ENCODE data around the gene GPR42.

The GPR42 gene

DNA sequence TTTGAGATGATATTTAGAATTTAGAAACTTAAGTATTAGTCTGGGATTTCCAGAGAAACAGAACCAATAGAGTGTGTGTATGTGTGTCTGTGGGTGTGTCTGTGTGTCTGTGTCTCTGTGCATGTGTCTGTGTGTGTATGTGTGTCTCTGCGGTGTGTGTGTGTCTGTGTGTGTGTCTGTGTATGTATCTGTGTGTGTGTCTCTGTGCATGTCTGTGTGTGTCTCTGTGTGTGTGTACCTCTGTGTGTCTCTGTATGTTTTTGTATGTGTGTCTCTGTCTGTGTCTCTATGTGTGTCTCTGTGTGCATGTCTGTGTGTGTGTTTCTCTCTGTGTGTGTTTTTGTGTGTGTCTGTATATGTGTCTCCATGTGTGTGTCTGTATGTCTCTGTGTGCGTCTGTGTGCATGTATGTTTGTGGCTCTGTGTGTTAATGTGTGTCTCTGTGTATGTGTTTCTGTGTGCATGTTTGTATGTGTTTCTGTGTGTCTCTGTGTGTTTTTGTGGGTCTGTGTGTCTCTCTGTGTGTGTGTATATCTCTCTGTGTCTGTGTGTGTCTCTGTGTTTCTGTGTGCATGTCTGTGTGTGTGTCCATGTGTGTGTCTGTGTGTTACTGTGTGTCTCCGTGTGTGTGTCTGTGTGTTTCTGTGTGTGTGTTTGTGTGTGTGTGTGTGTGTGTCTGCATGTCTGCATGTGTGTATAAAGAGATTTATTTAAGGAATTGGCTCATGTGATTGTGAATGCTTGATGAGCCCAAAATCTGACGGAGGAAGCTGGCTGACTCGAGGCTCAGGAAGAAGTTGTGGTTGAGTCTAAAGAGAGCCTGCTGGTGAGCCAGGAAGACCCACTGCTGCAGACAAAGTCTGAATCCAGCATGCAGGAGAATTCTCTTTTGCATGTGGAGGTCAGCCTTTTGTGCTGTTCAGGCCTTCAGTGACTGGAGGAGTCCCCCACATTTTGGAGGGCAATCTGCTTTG, 22.2 kb downstream of the GPR42 start (continued):
- TF ChIP-seq, protein P1, sequence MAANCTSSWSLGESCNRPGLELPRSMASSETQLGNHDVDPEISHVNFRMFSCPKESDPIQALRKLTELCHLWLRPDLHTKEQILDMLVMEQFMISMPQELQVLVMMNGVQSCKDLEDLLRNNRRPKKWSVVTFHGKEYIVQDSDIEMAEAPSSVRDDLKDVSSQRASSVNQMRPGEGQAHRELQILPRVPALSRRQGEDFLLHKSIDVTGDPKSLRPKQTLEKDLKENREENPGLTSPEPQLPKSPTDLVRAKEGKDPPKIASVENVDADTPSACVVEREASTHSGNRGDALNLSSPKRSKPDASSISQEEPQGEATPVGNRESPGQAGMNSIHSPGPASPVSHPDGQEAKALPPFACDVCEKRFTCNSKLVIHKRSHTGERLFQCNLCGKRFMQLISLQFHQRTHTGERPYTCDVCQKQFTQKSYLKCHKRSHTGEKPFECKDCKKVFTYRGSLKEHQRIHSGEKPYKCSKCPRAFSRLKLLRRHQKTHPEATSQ (tag by site-specific recombination; IDR thresholded peaks at IDR 0.05): no peak
- TF ChIP-seq ZFHX2 (tag by site-specific recombination; conservative IDR thresholded peaks at IDR 0.05) (no peak), ZNF48 (tag by site-specific recombination; IDR thresholded peaks at IDR 0.05) (peak; percentile 66; the same call in 1 of the 2 replicates), ZNF169 (tag by site-specific recombination; IDR thresholded peaks at IDR 0.05) (no peak), ZNF785 (tag by site-specific recombination; IDR thresholded peaks at IDR 0.05) (peak; percentile 77; the same call in 1 of the 2 replicates), ZNF654 (tag by site-specific recombination; IDR thresholded peaks at IDR 0.05; ENCODE audit: low read depth) (no peak), ZNF174 (tag by site-specific recombination; IDR thresholded peaks at IDR 0.05) (no peak), MEIS1 (CRISPR knock-in tag; IDR thresholded peaks at IDR 0.05; ENCODE audit: borderline replicate concordance) (no peak), ZNF473 (tag by site-specific recombination; IDR thresholded peaks at IDR 0.05) (peak; percentile 87), PRDM2 (tag by site-specific recombination; IDR thresholded peaks at IDR 0.05; ENCODE audit: borderline replicate concordance) (no peak), IKZF3 (tag by site-specific recombination; IDR thresholded peaks at IDR 0.05) (no peak), ZNF530 (tag by site-specific recombination; IDR thresholded peaks at IDR 0.05; ENCODE audit: low read depth) (no peak), ZBTB44 (tag by site-specific recombination; IDR thresholded peaks at IDR 0.05) (no peak), GLI4 (tag by site-specific recombination; IDR thresholded peaks at IDR 0.05) (no peak), ZNF600 (tag by site-specific recombination; IDR thresholded peaks at IDR 0.05) (no peak), ZNF677 (tag by site-specific recombination; IDR thresholded peaks at IDR 0.05) (no peak), ZNF266 (tag by site-specific recombination; IDR thresholded peaks at IDR 0.05; ENCODE audit: low read depth) (peak; percentile 35; the same call in 1 of the 2 replicates), ZNF16 (tag by site-specific recombination; IDR thresholded peaks at IDR 0.05; ENCODE audit: low read depth) (no peak), GFI1B (tag by site-specific recombination; IDR thresholded peaks at IDR 0.05) (no peak), MZF1 (tag by site-specific recombination; IDR thresholded peaks at IDR 0.05; ENCODE audit: borderline replicate concordance) (no peak), ZNF274 (IDR thresholded peaks at IDR 0.05; ENCODE audit: low read length) (no peak), ZNF274 (tag by site-specific recombination; IDR thresholded peaks at IDR 0.05; ENCODE audit: borderline replicate concordance) (peak; percentile 72; the same call in 1 of the 2 replicates)
- TF ChIP-seq, protein P2, sequence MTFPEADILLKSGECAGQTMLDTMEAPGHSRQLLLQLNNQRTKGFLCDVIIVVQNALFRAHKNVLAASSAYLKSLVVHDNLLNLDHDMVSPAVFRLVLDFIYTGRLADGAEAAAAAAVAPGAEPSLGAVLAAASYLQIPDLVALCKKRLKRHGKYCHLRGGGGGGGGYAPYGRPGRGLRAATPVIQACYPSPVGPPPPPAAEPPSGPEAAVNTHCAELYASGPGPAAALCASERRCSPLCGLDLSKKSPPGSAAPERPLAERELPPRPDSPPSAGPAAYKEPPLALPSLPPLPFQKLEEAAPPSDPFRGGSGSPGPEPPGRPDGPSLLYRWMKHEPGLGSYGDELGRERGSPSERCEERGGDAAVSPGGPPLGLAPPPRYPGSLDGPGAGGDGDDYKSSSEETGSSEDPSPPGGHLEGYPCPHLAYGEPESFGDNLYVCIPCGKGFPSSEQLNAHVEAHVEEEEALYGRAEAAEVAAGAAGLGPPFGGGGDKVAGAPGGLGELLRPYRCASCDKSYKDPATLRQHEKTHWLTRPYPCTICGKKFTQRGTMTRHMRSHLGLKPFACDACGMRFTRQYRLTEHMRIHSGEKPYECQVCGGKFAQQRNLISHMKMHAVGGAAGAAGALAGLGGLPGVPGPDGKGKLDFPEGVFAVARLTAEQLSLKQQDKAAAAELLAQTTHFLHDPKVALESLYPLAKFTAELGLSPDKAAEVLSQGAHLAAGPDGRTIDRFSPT (tag by site-specific recombination; IDR thresholded peaks at IDR 0.05): no peak
- TF ChIP-seq, protein P3, sequence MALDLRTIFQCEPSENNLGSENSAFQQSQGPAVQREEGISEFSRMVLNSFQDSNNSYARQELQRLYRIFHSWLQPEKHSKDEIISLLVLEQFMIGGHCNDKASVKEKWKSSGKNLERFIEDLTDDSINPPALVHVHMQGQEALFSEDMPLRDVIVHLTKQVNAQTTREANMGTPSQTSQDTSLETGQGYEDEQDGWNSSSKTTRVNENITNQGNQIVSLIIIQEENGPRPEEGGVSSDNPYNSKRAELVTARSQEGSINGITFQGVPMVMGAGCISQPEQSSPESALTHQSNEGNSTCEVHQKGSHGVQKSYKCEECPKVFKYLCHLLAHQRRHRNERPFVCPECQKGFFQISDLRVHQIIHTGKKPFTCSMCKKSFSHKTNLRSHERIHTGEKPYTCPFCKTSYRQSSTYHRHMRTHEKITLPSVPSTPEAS (tag by site-specific recombination; IDR thresholded peaks at IDR 0.05): peak; percentile 80
- TF ChIP-seq, protein P4, sequence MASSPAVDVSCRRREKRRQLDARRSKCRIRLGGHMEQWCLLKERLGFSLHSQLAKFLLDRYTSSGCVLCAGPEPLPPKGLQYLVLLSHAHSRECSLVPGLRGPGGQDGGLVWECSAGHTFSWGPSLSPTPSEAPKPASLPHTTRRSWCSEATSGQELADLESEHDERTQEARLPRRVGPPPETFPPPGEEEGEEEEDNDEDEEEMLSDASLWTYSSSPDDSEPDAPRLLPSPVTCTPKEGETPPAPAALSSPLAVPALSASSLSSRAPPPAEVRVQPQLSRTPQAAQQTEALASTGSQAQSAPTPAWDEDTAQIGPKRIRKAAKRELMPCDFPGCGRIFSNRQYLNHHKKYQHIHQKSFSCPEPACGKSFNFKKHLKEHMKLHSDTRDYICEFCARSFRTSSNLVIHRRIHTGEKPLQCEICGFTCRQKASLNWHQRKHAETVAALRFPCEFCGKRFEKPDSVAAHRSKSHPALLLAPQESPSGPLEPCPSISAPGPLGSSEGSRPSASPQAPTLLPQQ (tag by site-specific recombination; IDR thresholded peaks at IDR 0.05): no peak
